Esophagus (tissue), 2 donors: ENCODE results near the gene NUDCD3. TPM values are rescaled to one million over a fixed set of nuclear protein-coding genes. Genes with fewer than 3 reads are reported as not detected.

ENCODE experiments used
- H3K27ac ChIP-seq, 2 donors: one replicate each; pipeline ENCODE4 v1.5.1; 2013; ENCODE audit warnings: low read depth in 2 of 2, mild to moderate bottlenecking in 2 of 2, inconsistent platforms in 1 of 2, low read length in 1 of 2, moderate library complexity in 1 of 2
- H3K27me3 ChIP-seq, 2 donors: one replicate each; pipeline ENCODE4 v1.6.1; 2013; ENCODE audit warnings: low read length in 2 of 2, control low read depth in 1 of 2, mild to moderate bottlenecking in 1 of 2; ENCODE audit not compliant: insufficient read depth in 2 of 2, control insufficient read depth in 1 of 2
- H3K36me3 ChIP-seq, 2 donors: one replicate each; pipeline ENCODE4 v1.6.1; 2013; ENCODE audit warnings: low read length in 1 of 2; ENCODE audit not compliant: control insufficient read depth in 2 of 2, insufficient read depth in 2 of 2
- H3K4me1 ChIP-seq, 2 donors: one replicate each; pipeline ENCODE4 v1.6.1; 2013; ENCODE audit warnings: low read length in 1 of 2; ENCODE audit not compliant: control insufficient read depth in 2 of 2, insufficient read depth in 2 of 2
- H3K4me3 ChIP-seq, 2 donors: one replicate each; pipeline ENCODE4 v1.5.1; 2013; ENCODE audit warnings: low read length in 2 of 2, mild to moderate bottlenecking in 2 of 2, low read depth in 1 of 2, moderate library complexity in 1 of 2
- H3K9me3 ChIP-seq, 2 donors: one replicate each; pipeline ENCODE4 v1.6.1; 2013; ENCODE audit warnings: mild to moderate bottlenecking in 2 of 2, low read depth in 1 of 2, low read length in 1 of 2, moderate library complexity in 1 of 2; ENCODE audit not compliant: control insufficient read depth in 2 of 2, insufficient read depth in 1 of 2
- WGBS, 2 donors: extraction: QIAGEN DNeasy Blood & Tissue Kit; methylation state at CpG; one replicate each; pipeline ENCODE4 v1.1.7; 2013; 5-methylcytosine and 5-hydroxymethylcytosine counted together
- polyA plus RNA-seq, 2 donors: library from polyadenylated mRNA; stranded (reverse); fragments of 200-250 nt; gene quantifications; one replicate each; pipeline ENCODE4 v1.2.3, GENCODE V29; 2013
- donor health status: healthy with polysubstance abuse.
- donor health status: Bipolar disorder and iron deficiency.

NUDCD3 gene
- polyA plus RNA-seq, 2 donors, result 20.5 to 21.2 TPM

DNA sequence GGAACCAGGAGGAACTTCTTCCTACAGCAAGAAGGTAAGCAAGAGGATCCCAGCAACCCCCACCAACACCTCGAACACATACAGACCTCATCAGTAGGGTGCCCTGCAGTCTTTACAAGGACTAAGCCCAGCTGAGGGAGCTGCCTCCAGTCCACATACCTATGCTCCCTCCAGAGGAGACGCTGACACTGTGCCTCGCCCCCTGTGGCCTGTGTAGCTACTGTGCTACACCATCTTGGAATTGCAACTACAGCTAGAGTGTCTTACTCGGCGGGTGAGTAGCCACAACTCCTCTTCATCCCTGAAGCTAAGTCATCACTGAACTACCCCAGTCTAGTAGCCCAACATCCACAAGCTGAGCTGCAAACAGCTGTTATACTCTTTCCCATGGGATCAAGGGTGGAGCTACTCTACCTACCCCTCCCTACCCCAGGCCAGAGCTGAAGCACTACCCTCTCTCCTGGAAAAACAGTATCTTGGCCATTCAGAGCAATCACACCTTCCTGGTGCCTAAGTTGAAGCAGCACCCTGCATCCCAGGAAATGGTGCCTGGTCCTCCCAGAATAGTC, 122.9 kb downstream of the NUDCD3 start:
- Histone ChIP-seq H3K36me3 (no peaks in the 10 kb centered on the region), H3K27me3 (no peaks in the 10 kb centered on the region), H3K27ac (no peak overlapping the region), H3K9me3 (no peaks in the 10 kb centered on the region), H3K4me3 (no peak overlapping the region), H3K4me1 (no peaks in the 10 kb centered on the region)
- 89 to 91% methylated on average over 5 of the region's 5 CpGs for WGBS, 2 donors

DNA sequence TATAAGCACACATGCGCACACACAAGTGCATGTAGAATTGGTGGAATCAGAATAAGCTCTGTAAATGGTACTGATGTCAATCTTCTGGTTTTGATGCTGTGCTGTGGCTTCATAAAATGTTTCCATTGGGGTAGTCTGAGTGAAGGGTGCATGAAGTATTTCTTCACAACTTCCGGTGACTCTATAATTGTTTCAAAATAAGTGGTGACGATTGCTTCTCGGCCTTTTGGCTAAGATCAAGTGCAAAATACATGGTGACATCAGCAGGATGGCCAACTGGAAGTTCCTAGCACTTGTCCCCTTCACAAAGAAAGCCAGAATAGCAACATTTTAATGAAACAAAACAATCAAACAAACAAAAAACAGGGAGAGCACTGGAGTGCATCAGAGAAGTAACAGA, 123.5 kb downstream of the NUDCD3 start:
- H3K9me3 ChIP-seq, result no peaks in the 10 kb centered on the region
- H3K36me3 ChIP-seq, result no peaks in the 10 kb centered on the region
- H3K4me3 ChIP-seq, result no peak overlapping the region
- no peaks in the 10 kb centered on the region for H3K4me1 ChIP-seq
- 82 to 88% methylated on average over 4 of the region's 4 CpGs for WGBS, 2 donors
- H3K27ac ChIP-seq, result no peak overlapping the region
- no peaks in the 10 kb centered on the region for H3K27me3 ChIP-seq

DNA sequence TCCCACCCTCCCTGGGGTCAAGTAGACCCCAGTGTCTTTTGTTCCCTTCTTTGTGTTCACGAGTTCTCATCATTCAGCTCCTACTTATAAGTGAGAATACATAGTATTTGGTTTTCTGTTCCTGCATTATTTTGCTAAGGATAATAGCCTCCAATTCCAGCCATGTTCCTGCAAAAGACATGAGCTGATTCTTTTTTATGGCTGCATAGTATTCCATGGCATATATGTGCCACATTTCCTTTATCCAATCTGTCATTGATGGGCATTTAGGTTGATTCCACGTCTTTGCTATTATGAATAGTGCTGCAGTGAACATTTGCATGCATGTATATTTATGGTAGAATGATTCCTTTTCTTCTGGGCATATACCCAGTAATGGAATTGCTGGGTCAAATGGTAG, 136.8 kb downstream of the NUDCD3 start:
- H3K27me3 ChIP-seq, result no peaks in the 10 kb centered on the region
- 53 to 63% methylated on average over 2 of the region's 2 CpGs for WGBS, 2 donors
- H3K4me1 ChIP-seq, result peaks cover 0 to 3% of the 10 kb centered on the region in 2 donors
- H3K9me3 ChIP-seq, result no peaks in the 10 kb centered on the region
- H3K4me3 ChIP-seq, result no peak overlapping the region
- no peak overlapping the region for H3K27ac ChIP-seq
- H3K36me3 ChIP-seq, result no peaks in the 10 kb centered on the region

DNA sequence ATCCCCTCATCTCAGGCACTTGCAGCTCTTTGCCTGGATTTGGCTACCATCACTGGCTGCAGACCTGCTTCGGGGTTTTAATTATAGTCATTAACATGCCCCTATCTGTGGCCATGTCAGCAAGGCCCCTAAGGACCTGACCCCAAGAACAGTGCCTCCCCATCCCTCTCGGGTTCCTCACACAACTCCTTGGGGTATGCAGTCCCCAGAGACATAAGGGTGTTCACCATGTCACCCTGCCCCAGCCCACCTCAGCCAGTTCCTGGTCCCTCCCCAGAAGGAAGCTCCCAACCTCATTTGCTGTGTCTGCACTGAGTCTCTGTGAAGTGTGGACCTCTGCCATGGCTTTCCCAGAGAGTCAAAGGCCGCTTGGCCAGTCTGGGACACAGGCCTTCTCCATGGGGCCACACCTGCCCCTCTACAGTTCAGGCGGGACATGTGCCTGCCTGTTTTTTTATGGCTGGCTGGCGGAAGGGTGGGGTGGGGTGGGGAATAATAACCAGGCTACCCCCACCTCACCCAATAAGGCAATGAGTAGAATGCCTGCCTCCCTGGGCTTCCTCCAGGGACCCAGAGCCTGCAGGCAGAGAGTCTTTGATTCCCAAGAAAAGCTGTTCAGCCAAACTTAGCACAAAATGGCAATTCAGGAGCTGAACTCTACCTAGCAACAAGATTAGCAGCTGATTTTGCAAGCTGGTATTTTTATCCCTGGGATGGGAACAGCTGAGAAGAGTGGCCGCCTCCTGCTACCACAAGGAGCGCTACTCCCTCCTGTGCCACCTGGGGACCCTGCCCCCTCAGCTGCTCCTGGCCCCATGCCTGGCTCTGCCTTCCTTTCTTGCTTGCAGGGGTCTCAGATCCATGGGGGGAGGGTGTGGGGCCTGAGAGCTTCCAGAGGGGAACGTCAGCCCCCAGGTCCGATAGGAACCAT, 141.3 kb downstream of the NUDCD3 start:
- no peaks in the 10 kb centered on the region for H3K36me3 ChIP-seq
- H3K9me3 ChIP-seq, result no peaks in the 10 kb centered on the region
- H3K4me3 ChIP-seq, result no peak overlapping the region
- H3K4me1 ChIP-seq, result peaks cover 2 to 3% of the 10 kb centered on the region in 2 donors
- no peaks in the 10 kb centered on the region for H3K27me3 ChIP-seq
- 60 to 62% methylated on average over 9 of the region's 9 CpGs for WGBS, 2 donors
- no peak overlapping the region for H3K27ac ChIP-seq

DNA sequence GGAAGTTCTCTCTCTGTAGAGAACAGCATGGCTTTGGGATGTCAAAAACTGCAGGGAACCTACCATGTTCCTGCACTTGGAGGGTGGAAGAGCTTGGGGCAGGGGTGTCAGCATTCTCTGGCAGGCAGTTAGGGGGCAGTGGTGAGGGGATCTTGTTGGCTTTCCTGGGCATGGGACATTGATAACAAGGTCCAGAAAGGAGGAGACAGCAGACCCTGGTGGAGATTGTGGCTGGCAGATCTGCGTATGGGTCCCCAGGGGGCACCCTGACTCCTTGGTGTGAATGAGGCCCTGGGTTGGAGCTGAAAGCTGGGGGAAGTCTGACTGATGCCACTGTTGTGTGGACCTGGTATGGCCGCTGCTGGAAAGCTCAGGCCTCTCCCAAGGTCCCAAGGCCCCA, 142.2 kb downstream of the NUDCD3 start:
- no peak overlapping the region for H3K4me3 ChIP-seq
- no peaks in the 10 kb centered on the region for H3K27me3 ChIP-seq
- H3K36me3 ChIP-seq, result no peaks in the 10 kb centered on the region
- 76 to 87% methylated on average over 2 of the region's 2 CpGs for WGBS, 2 donors
- H3K4me1 ChIP-seq, result peaks cover 2 to 3% of the 10 kb centered on the region in 2 donors
- no peaks in the 10 kb centered on the region for H3K9me3 ChIP-seq
- no peak overlapping the region for H3K27ac ChIP-seq

DNA sequence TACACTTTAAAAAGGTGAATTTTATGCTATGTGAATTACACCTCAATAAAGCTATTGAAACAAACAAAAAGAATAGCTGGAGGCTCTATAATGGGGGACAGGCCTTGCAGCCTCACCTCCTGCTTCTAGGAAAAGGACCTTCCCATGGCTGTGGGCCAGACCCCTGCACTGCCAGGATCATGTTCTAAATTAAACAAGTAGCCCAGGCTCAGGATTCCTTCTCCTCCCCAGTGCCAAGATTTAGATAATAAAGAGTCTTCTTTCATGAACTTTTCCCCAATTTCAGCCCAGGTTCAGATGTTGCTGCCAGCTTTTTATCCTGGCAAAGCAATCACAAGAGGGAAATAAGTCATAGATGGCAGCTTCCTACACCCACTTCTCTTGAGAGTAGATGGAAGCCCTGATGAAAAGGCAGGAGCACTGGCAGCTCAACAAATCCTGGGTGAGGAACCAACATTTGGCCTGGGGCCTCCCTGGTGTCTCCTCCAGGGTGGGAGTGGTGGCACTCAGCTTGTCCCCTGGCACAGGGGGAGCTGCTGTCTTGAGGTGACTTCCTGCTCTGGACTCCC, 142.8 kb downstream of the NUDCD3 start:
- Histone ChIP-seq H3K27ac (no peak overlapping the region), H3K36me3 (no peaks in the 10 kb centered on the region), H3K4me1 (peaks cover 2 to 3% of the 10 kb centered on the region in 2 donors), H3K27me3 (no peaks in the 10 kb centered on the region), H3K9me3 (peaks cover 0 to 2% of the 10 kb centered on the region in 2 donors), H3K4me3 (no peak overlapping the region)

DNA sequence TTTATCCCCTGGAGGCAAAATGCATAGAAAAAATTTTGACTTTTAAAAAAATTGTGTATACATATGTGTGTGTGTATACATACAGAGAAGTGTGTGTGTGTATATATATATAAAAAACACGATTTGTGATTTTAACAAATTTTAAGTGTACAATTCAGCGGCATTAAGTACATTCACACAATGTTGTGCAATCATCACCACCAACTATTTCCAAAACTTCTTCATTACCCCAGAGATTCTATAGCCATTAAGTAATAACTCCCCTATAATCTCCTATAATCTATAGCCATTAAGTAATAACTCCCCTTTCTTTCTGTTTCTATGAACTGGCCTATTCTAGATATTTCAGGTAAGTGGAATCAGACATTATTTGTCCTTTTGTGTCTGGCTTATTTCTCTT, 144.4 kb downstream of the NUDCD3 start:
- no peak overlapping the region for H3K4me3 ChIP-seq
- H3K9me3 ChIP-seq, result peaks cover 0 to 2% of the 10 kb centered on the region in 2 donors
- 87 to 99% methylated on average over 2 of the region's 2 CpGs for WGBS, 2 donors
- H3K27ac ChIP-seq, result no peak overlapping the region
- peaks cover 2 to 3% of the 10 kb centered on the region in 2 donors for H3K4me1 ChIP-seq
- H3K36me3 ChIP-seq, result no peaks in the 10 kb centered on the region
- no peaks in the 10 kb centered on the region for H3K27me3 ChIP-seq

DNA sequence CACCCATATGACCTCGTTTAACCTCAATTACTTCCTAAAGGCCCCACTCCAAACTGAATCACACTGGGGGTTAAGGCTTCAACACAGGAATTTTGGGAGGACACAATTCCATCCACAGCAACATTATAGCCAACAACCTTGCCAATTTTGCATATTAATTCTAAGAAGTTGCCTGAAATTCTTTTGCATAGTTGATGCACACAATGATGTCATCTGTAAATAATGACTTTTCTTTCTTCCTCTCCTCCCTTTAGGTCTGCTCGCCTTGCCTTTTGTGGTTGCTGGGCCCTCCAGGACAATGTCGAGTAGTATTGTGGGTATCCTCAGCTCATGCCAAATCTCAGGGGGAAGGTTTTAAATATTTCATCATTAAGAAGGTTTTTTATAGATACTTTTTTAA, 149.1 kb downstream of the NUDCD3 start:
- Histone ChIP-seq H3K27me3 (no peaks in the 10 kb centered on the region), H3K36me3 (no peaks in the 10 kb centered on the region), H3K9me3 (peaks cover 2 to 5% of the 10 kb centered on the region in 2 donors), H3K4me3 (no peak overlapping the region), H3K27ac (no peak overlapping the region), H3K4me1 (no peaks in the 10 kb centered on the region)
- WGBS, 2 donors, result 85 to 86% methylated on average over 3 of the region's 3 CpGs

DNA sequence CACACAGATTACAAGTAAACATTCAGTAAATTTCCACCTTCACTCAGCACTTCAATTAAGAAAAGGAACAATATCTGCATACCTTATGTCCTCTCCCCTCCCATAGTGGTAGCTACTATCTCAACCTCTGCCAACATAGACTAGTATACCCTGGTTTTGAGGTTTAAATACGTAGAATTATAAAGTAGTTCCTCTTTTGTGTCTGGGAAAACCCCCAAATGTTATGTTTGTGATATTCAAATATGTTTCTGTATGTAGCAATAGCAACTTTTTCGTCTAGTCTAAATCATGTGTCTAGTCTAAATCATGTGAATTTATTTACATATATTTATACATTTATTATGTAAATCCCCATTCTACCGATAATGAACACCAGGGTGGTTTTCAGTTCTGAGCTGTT, 151.9 kb downstream of the NUDCD3 start:
- 71 to 80% methylated on average over 3 of the region's 3 CpGs for WGBS, 2 donors
- no peak overlapping the region for H3K27ac ChIP-seq
- H3K4me1 ChIP-seq, result no peaks in the 10 kb centered on the region
- peaks cover 3 to 5% of the 10 kb centered on the region in 2 donors for H3K9me3 ChIP-seq
- H3K27me3 ChIP-seq, result no peaks in the 10 kb centered on the region
- H3K36me3 ChIP-seq, result no peaks in the 10 kb centered on the region
- no peak overlapping the region for H3K4me3 ChIP-seq
